A673 (cell line): ENCODE measurements around the gene FOSL1. TPM values are rescaled to one million over a fixed set of nuclear protein-coding genes. Genes with fewer than 3 reads are reported as not detected.

Source experiments
- BruUV-seq: library from RNA; stranded (reverse); fragments of 400-500 nt; replicated peaks from 2 replicates; lab custom pipeline; 2021; lab: Mats Ljungman, UMichigan
- CTCF ChIA-PET: fragments of 300-600 bp; sonication (Branson Sonifier 250); formaldehyde crosslinking; loops from one replicate; lab custom pipeline; 2022; ENCODE audit warnings: antibody characterized with exemption; lab: Charles Lee
- POLR2A ChIA-PET: fragments of 300-600 bp; sonication (Branson Sonifier 250); formaldehyde crosslinking; loops from one replicate; lab custom pipeline; 2022; ENCODE audit warnings: antibody characterized with exemption; ENCODE audit not compliant: low non-redundant PET; lab: Charles Lee
- DNase-seq: peaks from one replicate; pipeline ENCODE4 v3.0.0-alpha.2; 2015; ENCODE audit warnings: low spot score
- H3K27ac ChIP-seq: fragments of 200-600 bp; sonication (generic); 2 replicates; pipeline ENCODE4 v1.5.1; 2016; ENCODE audit warnings: mixed run types, low read depth, mild to moderate bottlenecking, mixed read lengths, antibody characterized with exemption, low read length; ENCODE audit not compliant: poor library complexity, severe bottlenecking
- H3K27me3 ChIP-seq: fragments of 200-600 bp; sonication (generic); replicated peaks from 2 replicates; pipeline ENCODE4 v1.6.1; 2017; ENCODE audit warnings: mixed run types, low read depth, mild to moderate bottlenecking, mixed read lengths, antibody characterized with exemption, low read length; ENCODE audit not compliant: insufficient read depth, poor library complexity
- H3K36me3 ChIP-seq: fragments of 200-600 bp; sonication (generic); 2 replicates; pipeline ENCODE4 v1.6.1; 2016; ENCODE audit warnings: mixed run types, mild to moderate bottlenecking, mixed read lengths, antibody characterized with exemption, low read length; ENCODE audit not compliant: insufficient read depth, poor library complexity, severe bottlenecking
- H3K4me1 ChIP-seq: fragments of 200-600 bp; sonication (generic); 2 replicates; pipeline ENCODE4 v1.6.1; 2017; ENCODE audit warnings: mixed run types, mild to moderate bottlenecking, mixed read lengths, antibody characterized with exemption, low read length; ENCODE audit not compliant: insufficient read depth, poor library complexity, severe bottlenecking
- H3K4me3 ChIP-seq: fragments of 200-600 bp; sonication (generic); 2 replicates; pipeline ENCODE4 v1.5.1; 2016; ENCODE audit warnings: low read depth, mixed run types, mild to moderate bottlenecking, mixed read lengths, low read length; ENCODE audit not compliant: poor library complexity, severe bottlenecking
- H3K9me3 ChIP-seq: fragments of 200-600 bp; sonication (generic); 2 replicates; pipeline ENCODE4 v1.6.1; 2016; ENCODE audit warnings: mixed run types, low read depth, mild to moderate bottlenecking, mixed read lengths, antibody characterized with exemption, low read length; ENCODE audit not compliant: poor library complexity, severe bottlenecking
- EZH2 ChIP-seq: fragments of 200-600 bp; sonication (generic); IDR thresholded peaks from 2 replicates; pipeline ENCODE4 v1.6.1; 2017; ENCODE audit warnings: borderline replicate concordance, low read depth, mild to moderate bottlenecking, mixed read lengths, antibody characterized with exemption, low read length; ENCODE audit not compliant: poor library complexity, severe bottlenecking
- intact Hi-C: fragments of 100-400 bp; cut with micrococcal nuclease; formaldehyde crosslinking; loops from one replicate; pipeline ENCODE4 v1.10.0; 2022; ENCODE audit not compliant: unreplicated experiment
- total RNA-seq: library from RNA; stranded (reverse); gene quantifications from 2 replicates; pipeline ENCODE4 v1.2.3, GENCODE V29; 2021
- TF ChIP-seq, protein P1 (sequence below): fragments of 300-800, 200-600 bp; sonication (generic); conservative IDR thresholded peaks from 2 replicates; pipeline ENCODE4 v1.5.1; 2017; ENCODE audit warnings: low read depth, mild to moderate bottlenecking, antibody characterized with exemption, low read length, moderate library complexity, mixed read lengths

Gene FOSL1
- total RNA-seq, 1 experiment from 2014 or later, result 29.0 TPM

DNA sequence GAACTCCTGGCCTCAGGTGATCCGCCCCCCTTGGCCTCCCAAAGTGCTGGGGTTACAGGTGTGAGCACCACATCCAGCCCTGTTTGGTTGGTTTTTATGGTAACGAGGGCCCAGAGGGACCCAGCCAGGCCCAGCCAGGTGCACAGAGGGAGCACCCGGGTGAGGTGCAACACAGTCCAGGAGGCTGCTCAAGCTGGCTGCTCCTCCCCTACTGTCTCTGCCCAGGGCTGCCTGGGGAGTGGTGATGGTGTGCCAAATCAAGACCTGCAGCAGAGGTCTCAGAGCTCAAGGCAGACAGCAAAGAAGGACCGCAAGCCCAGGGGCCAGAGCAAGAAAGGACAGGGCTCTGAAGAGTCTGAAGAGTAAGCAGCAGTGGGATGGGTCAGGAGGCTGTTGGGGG lies 46.5 kb upstream of the FOSL1 start:
- no peak for TF ChIP-seq EZH2
- TF ChIP-seq, protein P1, sequence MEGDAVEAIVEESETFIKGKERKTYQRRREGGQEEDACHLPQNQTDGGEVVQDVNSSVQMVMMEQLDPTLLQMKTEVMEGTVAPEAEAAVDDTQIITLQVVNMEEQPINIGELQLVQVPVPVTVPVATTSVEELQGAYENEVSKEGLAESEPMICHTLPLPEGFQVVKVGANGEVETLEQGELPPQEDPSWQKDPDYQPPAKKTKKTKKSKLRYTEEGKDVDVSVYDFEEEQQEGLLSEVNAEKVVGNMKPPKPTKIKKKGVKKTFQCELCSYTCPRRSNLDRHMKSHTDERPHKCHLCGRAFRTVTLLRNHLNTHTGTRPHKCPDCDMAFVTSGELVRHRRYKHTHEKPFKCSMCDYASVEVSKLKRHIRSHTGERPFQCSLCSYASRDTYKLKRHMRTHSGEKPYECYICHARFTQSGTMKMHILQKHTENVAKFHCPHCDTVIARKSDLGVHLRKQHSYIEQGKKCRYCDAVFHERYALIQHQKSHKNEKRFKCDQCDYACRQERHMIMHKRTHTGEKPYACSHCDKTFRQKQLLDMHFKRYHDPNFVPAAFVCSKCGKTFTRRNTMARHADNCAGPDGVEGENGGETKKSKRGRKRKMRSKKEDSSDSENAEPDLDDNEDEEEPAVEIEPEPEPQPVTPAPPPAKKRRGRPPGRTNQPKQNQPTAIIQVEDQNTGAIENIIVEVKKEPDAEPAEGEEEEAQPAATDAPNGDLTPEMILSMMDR, result no peak
- no peak overlapping the region for H3K27ac ChIP-seq
- intact Hi-C loops, result no loop called here
- CTCF ChIA-PET, result no interaction called here
- H3K9me3 ChIP-seq, result no peaks in the 10 kb centered on the region
- BruUV-seq, result no TSS peak
- no peaks in the 10 kb centered on the region for H3K27me3 ChIP-seq
- DNase-seq, result no peak
- no peaks in the 10 kb centered on the region for H3K4me1 ChIP-seq
- no peak overlapping the region for H3K4me3 ChIP-seq
- no peaks in the 10 kb centered on the region for H3K36me3 ChIP-seq
- POLR2A ChIA-PET, result no interaction called here

DNA sequence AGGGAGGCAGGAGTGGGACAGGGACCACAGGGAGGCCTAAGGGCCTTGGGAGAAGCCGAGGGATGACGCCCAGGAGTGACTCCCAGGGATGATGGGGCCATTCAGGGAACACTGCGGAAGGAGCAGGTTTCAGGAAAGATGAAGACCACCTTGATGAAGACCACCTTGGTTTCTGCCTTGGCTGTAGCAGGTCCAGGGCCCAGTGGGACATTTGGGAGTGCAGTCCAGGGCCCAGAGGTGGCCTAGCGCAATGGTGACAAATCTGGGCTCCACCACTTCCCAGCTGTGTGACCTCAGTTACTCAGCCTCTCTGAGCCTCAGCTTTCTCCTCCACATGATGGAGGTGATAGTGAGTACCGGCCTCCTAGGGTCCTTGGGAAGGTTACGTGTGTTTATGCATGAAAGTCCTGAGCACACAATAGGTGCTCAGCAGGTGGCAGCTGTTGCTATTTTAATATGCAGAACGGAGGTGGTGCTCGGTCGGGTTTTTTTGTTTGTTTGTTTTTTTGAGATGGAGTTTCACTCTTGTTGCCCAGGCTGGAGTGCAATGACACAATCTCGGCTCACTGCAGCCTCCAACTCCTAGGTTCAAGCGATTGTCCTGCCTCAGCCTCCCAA lies 45.9 kb upstream of the FOSL1 start:
- Histone ChIP-seq H3K27me3 (no peaks in the 10 kb centered on the region), H3K36me3 (no peaks in the 10 kb centered on the region), H3K27ac (no peak overlapping the region), H3K4me1 (no peaks in the 10 kb centered on the region), H3K9me3 (no peaks in the 10 kb centered on the region), H3K4me3 (no peak overlapping the region)
- CTCF ChIA-PET, result no interaction called here
- DNase-seq, result no peak
- intact Hi-C loops, result no loop called here
- POLR2A ChIA-PET, result no interaction called here
- no TSS peak for BruUV-seq
- TF ChIP-seq, protein P1, result no peak
- TF ChIP-seq EZH2, result no peak

DNA sequence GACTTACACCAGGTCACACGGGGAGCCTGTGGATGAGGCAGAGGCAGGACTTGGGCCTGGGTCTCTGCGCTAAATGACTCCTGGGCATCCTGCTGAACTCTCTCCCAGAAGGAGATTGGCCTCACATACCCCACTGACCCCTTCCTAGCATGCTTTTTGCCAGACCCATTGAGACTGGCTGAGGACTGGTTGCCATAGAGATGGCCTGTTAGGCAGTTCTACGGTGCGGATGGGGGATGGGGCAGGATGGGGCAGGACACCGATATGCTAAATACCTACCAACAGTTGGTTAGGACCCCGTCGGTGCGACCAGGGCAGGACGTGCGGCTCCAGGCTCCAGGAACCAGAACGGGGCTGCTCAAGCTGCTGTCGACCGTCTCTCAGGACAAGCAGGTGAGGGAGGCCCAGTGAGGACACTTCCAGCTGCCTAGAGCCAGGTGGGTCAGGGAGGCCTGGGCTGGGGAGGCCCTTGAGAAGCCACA lies 45.3 kb upstream of the FOSL1 start, which contains the start of gene TSGA10IP:
Gene TSGA10IP, plus strand, starts transcription at position 51 of the 482 bp plus-strand sequence. Its CDS starts 196 bp downstream, at position 247.
- no peak for TF ChIP-seq EZH2
- TF ChIP-seq, protein P1, result no peak
- Histone ChIP-seq H3K27me3 (no peaks in the 10 kb centered on the region), H3K4me1 (no peaks in the 10 kb centered on the region), H3K36me3 (no peaks in the 10 kb centered on the region), H3K9me3 (no peaks in the 10 kb centered on the region), H3K4me3 (no peak within 1 kb of the TSS), H3K27ac (no peak within 1 kb of the TSS)
- ChIA-PET POLR2A (no interaction called here), CTCF (no interaction called here)
- no peak for DNase-seq
- intact Hi-C loops, result no loop called here
- no TSS peak for BruUV-seq
